CD8-positive, alpha-beta memory T cell (primary cell): ENCODE data around the gene FAM13C. TPM values are rescaled to one million over a fixed set of nuclear protein-coding genes. Genes with fewer than 3 reads are reported as not detected.

Experiments used
- CTCF ChIA-PET: fragments of 350-600 bp; sonication (Branson Sonifier 250); formaldehyde crosslinking; loops from one replicate; lab custom pipeline; 2021; ENCODE audit warnings: antibody characterized with exemption; lab: Charles Lee
- POLR2A ChIA-PET: fragments of 350-600 bp; sonication (Branson Sonifier 250); formaldehyde crosslinking; loops from one replicate; lab custom pipeline; 2021; ENCODE audit warnings: antibody characterized with exemption; lab: Charles Lee
- DNase-seq, 5 donors: peaks; one replicate each; pipeline versions ENCODE4 v3.0.0 to v3.0.0-alpha.2; 2020 to 2022; ENCODE audit warnings: mixed read lengths in 1 of 5
- H3K27ac ChIP-seq: one replicate; pipeline ENCODE4 v1.7.0; 2013; ENCODE audit warnings: low read depth, mild to moderate bottlenecking, low read length, moderate library complexity
- H3K27me3 ChIP-seq: 2 replicates; pipeline ENCODE4 v1.7.0; 2013; ENCODE audit warnings: low read length, mild to moderate bottlenecking; ENCODE audit not compliant: insufficient read depth, poor library complexity, severe bottlenecking
- H3K36me3 ChIP-seq: 2 replicates; pipeline ENCODE4 v1.7.0; 2013; ENCODE audit warnings: mild to moderate bottlenecking, low read length, moderate library complexity; ENCODE audit not compliant: insufficient read depth
- H3K4me1 ChIP-seq: 2 replicates; pipeline ENCODE4 v1.7.0; 2013; ENCODE audit warnings: mild to moderate bottlenecking, low read length, moderate library complexity; ENCODE audit not compliant: insufficient read depth
- H3K4me3 ChIP-seq: 2 replicates; pipeline ENCODE4 v1.7.0; 2013; ENCODE audit warnings: mild to moderate bottlenecking, low read length
- H3K9me3 ChIP-seq: 2 replicates; pipeline ENCODE4 v1.7.0; 2013; ENCODE audit warnings: mild to moderate bottlenecking, low read length
- H3K27ac Mint-ChIP-seq, 8 donors: one replicate each; pipeline ENCODE4 v1.8.0; 2020 to 2021; ENCODE audit warnings: mixed read lengths in 8 of 8, mild to moderate bottlenecking in 6 of 8, inconsistent platforms in 3 of 8, moderate library complexity in 3 of 8
- H3K27me3 Mint-ChIP-seq, 2 donors: one replicate each; pipeline ENCODE4 v1.8.0; 2020 to 2021; ENCODE audit warnings: mixed read lengths in 2 of 2, mild to moderate bottlenecking in 1 of 2, moderate library complexity in 1 of 2
- H3K36me3 Mint-ChIP-seq, 3 donors: one replicate each; pipeline ENCODE4 v1.8.0; 2020 to 2021; ENCODE audit warnings: mixed read lengths in 3 of 3, inconsistent platforms in 1 of 3, mild to moderate bottlenecking in 1 of 3
- H3K4me1 Mint-ChIP-seq, 3 donors: one replicate each; pipeline ENCODE4 v1.8.0; 2020 to 2021; ENCODE audit warnings: mixed read lengths in 3 of 3, inconsistent platforms in 1 of 3, mild to moderate bottlenecking in 1 of 3
- H3K4me3 Mint-ChIP-seq, 7 donors: one replicate each; pipeline ENCODE4 v1.8.0; 2020 to 2021; ENCODE audit warnings: mixed read lengths in 7 of 7, mild to moderate bottlenecking in 6 of 7, moderate library complexity in 4 of 7, inconsistent platforms in 2 of 7
- H3K9me3 Mint-ChIP-seq, 5 donors: one replicate each; pipeline ENCODE4 v1.8.0; 2020 to 2022; ENCODE audit warnings: mixed read lengths in 5 of 5, mild to moderate bottlenecking in 3 of 5, moderate library complexity in 2 of 5, inconsistent platforms in 1 of 5
- polyA plus RNA-seq: library from polyadenylated mRNA; unstranded; fragments of 300-500 nt; fragmentation: Illumina TruSeq; gene quantifications from one replicate; pipeline ENCODE4 v1.2.3, GENCODE V29; 2021
- total RNA-seq, 2 experiments: library from RNA; stranded (reverse); gene quantifications; one replicate each; pipeline ENCODE4 v1.2.3, GENCODE V29; 2021

Gene FAM13C
- total and polyA plus RNA-seq, 3 experiments from 2014 or later = not detected

- peaks cover 0 to 2% of the 10 kb centered on the region in 2 donors for H3K27me3 Mint-ChIP-seq
- no peaks in the 10 kb centered on the region for H3K27me3 ChIP-seq
- no peak for DNase-seq
- no peaks in the 10 kb centered on the region for H3K36me3 Mint-ChIP-seq
- H3K27ac Mint-ChIP-seq = no peak overlapping the region
- CTCF ChIA-PET = no interaction called here
- POLR2A ChIA-PET = no interaction called here
- H3K4me1 ChIP-seq = no peaks in the 10 kb centered on the region
- H3K9me3 Mint-ChIP-seq = peaks cover 0 to 6% (median 0%) of the 10 kb centered on the region in 5 donors
- no peaks in the 10 kb centered on the region for H3K36me3 ChIP-seq
- no peak overlapping the region for H3K4me3 ChIP-seq
- H3K9me3 ChIP-seq = no peaks in the 10 kb centered on the region
- no peaks in the 10 kb centered on the region for H3K4me1 Mint-ChIP-seq
- H3K27ac ChIP-seq = no peak overlapping the region
- no peak overlapping the region for H3K4me3 Mint-ChIP-seq
Measured at GRCh38 chr10:59388671-59388976, 26.3 kb upstream of the FAM13C start.

- H3K27me3 ChIP-seq = no peaks in the 10 kb centered on the region
- H3K9me3 ChIP-seq = no peaks in the 10 kb centered on the region
- Mint-ChIP-seq H3K36me3 (no peaks in the 10 kb centered on the region), H3K4me1 (no peaks in the 10 kb centered on the region), H3K9me3 (peaks cover 0 to 6% (median 0%) of the 10 kb centered on the region in 5 donors), H3K27ac (no peak overlapping the region), H3K4me3 (no peak overlapping the region), H3K27me3 (peaks cover 0 to 2% of the 10 kb centered on the region in 2 donors)
- no peaks in the 10 kb centered on the region for H3K4me1 ChIP-seq
- no peak overlapping the region for H3K27ac ChIP-seq
- CTCF ChIA-PET = no interaction called here
- no peak overlapping the region for H3K4me3 ChIP-seq
- DNase-seq = no peak
- POLR2A ChIA-PET = no interaction called here
- no peaks in the 10 kb centered on the region for H3K36me3 ChIP-seq
Measured at GRCh38 chr10:59387951-59388670, 25.8 kb upstream of the FAM13C start.

- no peak overlapping the region for H3K27ac Mint-ChIP-seq
- H3K4me3 Mint-ChIP-seq = no peak overlapping the region
- ChIA-PET CTCF (no interaction called here), POLR2A (no interaction called here)
- H3K9me3 Mint-ChIP-seq = peaks cover 0 to 6% (median 0%) of the 10 kb centered on the region in 5 donors
- Histone ChIP-seq H3K4me3 (no peak overlapping the region), H3K4me1 (no peaks in the 10 kb centered on the region), H3K9me3 (no peaks in the 10 kb centered on the region), H3K27me3 (no peaks in the 10 kb centered on the region), H3K36me3 (no peaks in the 10 kb centered on the region), H3K27ac (no peak overlapping the region)
- peaks cover 0 to 3% of the 10 kb centered on the region in 2 donors for H3K27me3 Mint-ChIP-seq
- H3K4me1 Mint-ChIP-seq = no peaks in the 10 kb centered on the region
- no peak for DNase-seq
- no peaks in the 10 kb centered on the region for H3K36me3 Mint-ChIP-seq
Measured at GRCh38 chr10:59384761-59385160, 22.4 kb upstream of the FAM13C start.

- Mint-ChIP-seq H3K36me3 (no peaks in the 10 kb centered on the region), H3K27me3 (peaks cover 0 to 4% of the 10 kb centered on the region in 2 donors), H3K4me3 (no peak overlapping the region), H3K27ac (no peak overlapping the region), H3K4me1 (no peaks in the 10 kb centered on the region), H3K9me3 (peaks cover 0 to 5% (median 0%) of the 10 kb centered on the region in 5 donors)
- H3K36me3 ChIP-seq = no peaks in the 10 kb centered on the region
- H3K4me1 ChIP-seq = no peaks in the 10 kb centered on the region
- ChIA-PET POLR2A (no interaction called here), CTCF (no interaction called here)
- no peak for DNase-seq
- no peak overlapping the region for H3K27ac ChIP-seq
- no peak overlapping the region for H3K4me3 ChIP-seq
- no peaks in the 10 kb centered on the region for H3K9me3 ChIP-seq
- H3K27me3 ChIP-seq = no peaks in the 10 kb centered on the region
Measured at GRCh38 chr10:59383908-59384307, 21.6 kb upstream of the FAM13C start.

- Histone ChIP-seq H3K4me3 (no peak overlapping the region), H3K27me3 (no peaks in the 10 kb centered on the region), H3K36me3 (no peaks in the 10 kb centered on the region), H3K27ac (no peak overlapping the region), H3K9me3 (no peaks in the 10 kb centered on the region), H3K4me1 (no peaks in the 10 kb centered on the region)
- Mint-ChIP-seq H3K9me3 (peaks cover 0 to under 1% (median 0%) of the 10 kb centered on the region in 5 donors), H3K27me3 (peaks cover 0 to 4% of the 10 kb centered on the region in 2 donors), H3K4me1 (no peaks in the 10 kb centered on the region), H3K36me3 (no peaks in the 10 kb centered on the region), H3K4me3 (no peak overlapping the region), H3K27ac (no peak overlapping the region)
- no peak for DNase-seq
- CTCF ChIA-PET = no interaction called here
- POLR2A ChIA-PET = no interaction called here
Measured at GRCh38 chr10:59383436-59383835, 21.1 kb upstream of the FAM13C start.

- ChIA-PET CTCF (no interaction called here), POLR2A (no interaction called here)
- Mint-ChIP-seq H3K27ac (no peak overlapping the region), H3K9me3 (peaks cover 0 to 2% (median 0%) of the 10 kb centered on the region in 5 donors), H3K36me3 (no peaks in the 10 kb centered on the region), H3K4me3 (no peak overlapping the region), H3K4me1 (no peaks in the 10 kb centered on the region), H3K27me3 (peaks cover 0 to 4% of the 10 kb centered on the region in 2 donors)
- H3K4me1 ChIP-seq = no peaks in the 10 kb centered on the region
- H3K9me3 ChIP-seq = no peaks in the 10 kb centered on the region
- no peak for DNase-seq
- no peak overlapping the region for H3K4me3 ChIP-seq
- no peak overlapping the region for H3K27ac ChIP-seq
- no peaks in the 10 kb centered on the region for H3K36me3 ChIP-seq
- no peaks in the 10 kb centered on the region for H3K27me3 ChIP-seq
Measured at GRCh38 chr10:59382831-59383295, 20.5 kb upstream of the FAM13C start.

GRCh38 chr10:59381687-59382086, 19.3 kb upstream of the FAM13C start:
- no peaks in the 10 kb centered on the region for H3K36me3 Mint-ChIP-seq
- peak overlapping the region in 1 of 8 donors; percentile 70 for H3K27ac Mint-ChIP-seq
- CTCF ChIA-PET = no interaction called here
- POLR2A ChIA-PET = no interaction called here
- DNase-seq = no peak
- no peaks in the 10 kb centered on the region for H3K9me3 ChIP-seq
- H3K4me3 ChIP-seq = no peak overlapping the region
- H3K27me3 ChIP-seq = no peaks in the 10 kb centered on the region
- no peak overlapping the region for H3K27ac ChIP-seq
- no peaks in the 10 kb centered on the region for H3K4me1 Mint-ChIP-seq
- H3K4me3 Mint-ChIP-seq = no peak overlapping the region
- no peaks in the 10 kb centered on the region for H3K4me1 ChIP-seq
- H3K27me3 Mint-ChIP-seq = peaks cover 0 to 2% of the 10 kb centered on the region in 2 donors
- H3K36me3 ChIP-seq = no peaks in the 10 kb centered on the region
- peaks cover 0 to 2% (median 0%) of the 10 kb centered on the region in 5 donors for H3K9me3 Mint-ChIP-seq

GRCh38 chr10:59376846-59377245, 14.5 kb upstream of the FAM13C start:
- Histone ChIP-seq H3K9me3 (no peaks in the 10 kb centered on the region), H3K36me3 (no peaks in the 10 kb centered on the region), H3K4me1 (no peaks in the 10 kb centered on the region), H3K27ac (no peak overlapping the region), H3K27me3 (no peaks in the 10 kb centered on the region), H3K4me3 (no peak overlapping the region)
- POLR2A ChIA-PET = no interaction called here
- peaks cover 0 to 5% (median 2%) of the 10 kb centered on the region in 5 donors for H3K9me3 Mint-ChIP-seq
- H3K4me1 Mint-ChIP-seq = no peaks in the 10 kb centered on the region
- H3K27me3 Mint-ChIP-seq = peaks cover 0 to 2% of the 10 kb centered on the region in 2 donors
- H3K4me3 Mint-ChIP-seq = no peak overlapping the region
- DNase-seq = no peak
- CTCF ChIA-PET = no interaction called here
- H3K36me3 Mint-ChIP-seq = no peaks in the 10 kb centered on the region
- no peak overlapping the region for H3K27ac Mint-ChIP-seq
